Neural progenitor cell (in vitro differentiated cells): ENCODE measurements around the gene MAB21L4. TPM values are rescaled to one million over a fixed set of nuclear protein-coding genes. Genes with fewer than 3 reads are reported as not detected.
A peak's percentile ranks its signal among the peaks of the same experiment; 100 is the strongest.

Source experiments
- DNase-seq: peaks from one replicate; pipeline ENCODE4 v3.0.0-alpha.2; 2016; ENCODE audit warnings: low spot score
- H2AFZ ChIP-seq: fragments of 200-600 bp; sonication (generic); replicated peaks from 2 replicates; pipeline ENCODE4 v1.6.1; 2016; ENCODE audit warnings: antibody characterized with exemption
- H3F3A ChIP-seq: fragments of 200-600 bp; sonication (generic); 2 replicates; pipeline ENCODE4 v1.6.1; 2016; ENCODE audit warnings: antibody characterized with exemption, low read depth
- H3K27ac ChIP-seq: fragments of 200-600 bp; sonication (generic); 2 replicates; pipeline ENCODE4 v1.5.1; 2016; ENCODE audit warnings: mild to moderate bottlenecking
- H3K27me3 ChIP-seq: fragments of 200-600 bp; sonication (generic); 2 replicates; pipeline ENCODE4 v1.6.1; 2016; ENCODE audit warnings: mild to moderate bottlenecking, moderate library complexity
- H3K36me3 ChIP-seq: fragments of 200-600 bp; sonication (generic); 2 replicates; pipeline ENCODE4 v1.5.1; 2016
- H3K4me1 ChIP-seq: fragments of 200-600 bp; sonication (generic); 2 replicates; pipeline ENCODE4 v1.6.1; 2016; ENCODE audit warnings: mixed run types
- H3K4me2 ChIP-seq: fragments of 200-600 bp; sonication (generic); 2 replicates; pipeline ENCODE4 v1.6.1; 2016
- H3K4me3 ChIP-seq: fragments of 200-600 bp; sonication (generic); 2 replicates; pipeline ENCODE4 v1.5.1; 2016
- H3K79me2 ChIP-seq: fragments of 200-600 bp; sonication (generic); 2 replicates; pipeline ENCODE4 v1.6.1; 2016; ENCODE audit warnings: low read depth
- H3K9ac ChIP-seq: fragments of 200-600 bp; sonication (generic); 2 replicates; pipeline ENCODE4 v1.6.1; 2016
- H3K9me3 ChIP-seq: fragments of 200-600 bp; sonication (generic); 2 replicates; pipeline ENCODE4 v1.5.1; 2016; ENCODE audit warnings: low read depth
- H4K20me1 ChIP-seq: fragments of 200-600 bp; sonication (generic); 2 replicates; pipeline ENCODE4 v1.6.1; 2016; ENCODE audit warnings: low read depth
- H3K27ac Mint-ChIP-seq: 3 replicates; pipeline ENCODE4 v1.8.0; 2021; ENCODE audit warnings: mixed read lengths
- H3K27me3 Mint-ChIP-seq: 2 replicates; pipeline ENCODE4 v1.8.0; 2022; ENCODE audit warnings: low read depth, mild to moderate bottlenecking, inconsistent platforms, moderate library complexity, mixed read lengths; ENCODE audit not compliant: insufficient read depth
- H3K36me3 Mint-ChIP-seq: 3 replicates; pipeline ENCODE4 v1.8.0; 2021; ENCODE audit warnings: mixed read lengths
- H3K4me1 Mint-ChIP-seq: 3 replicates; pipeline ENCODE4 v1.8.0; 2021; ENCODE audit warnings: mixed read lengths
- H3K4me3 Mint-ChIP-seq: 3 replicates; pipeline ENCODE4 v1.8.0; 2021; ENCODE audit warnings: mild to moderate bottlenecking, moderate library complexity, mixed read lengths
- H3K9me3 Mint-ChIP-seq: 3 replicates; pipeline ENCODE4 v1.8.0; 2020; ENCODE audit warnings: mixed read lengths
- EZH2 ChIP-seq: fragments of 200-600 bp; sonication (generic); IDR thresholded peaks from 2 replicates; pipeline ENCODE4 v1.6.1; 2017; ENCODE audit warnings: antibody characterized with exemption, mild to moderate bottlenecking, moderate library complexity
- EZH2phosphoT487 ChIP-seq: fragments of 200-600 bp; sonication (generic); IDR thresholded peaks from 2 replicates; pipeline ENCODE4 v1.6.1; 2017; ENCODE audit warnings: antibody characterized with exemption
- total RNA-seq: library from RNA; depleted of rRNA; stranded (reverse); fragments of >200 nt; gene quantifications from 2 replicates; pipeline ENCODE4 v1.2.3, GENCODE V29; 2015; ENCODE audit warnings: low replicate concordance
- TF ChIP-seq, protein P1 (sequence below): fragments of 200-600 bp; sonication (generic); IDR thresholded peaks from 2 replicates; pipeline ENCODE4 v1.5.1; 2017; ENCODE audit warnings: antibody characterized with exemption, mild to moderate bottlenecking

Gene MAB21L4
- total RNA-seq, 1 donor from 2014 or later = not detected

DNA sequence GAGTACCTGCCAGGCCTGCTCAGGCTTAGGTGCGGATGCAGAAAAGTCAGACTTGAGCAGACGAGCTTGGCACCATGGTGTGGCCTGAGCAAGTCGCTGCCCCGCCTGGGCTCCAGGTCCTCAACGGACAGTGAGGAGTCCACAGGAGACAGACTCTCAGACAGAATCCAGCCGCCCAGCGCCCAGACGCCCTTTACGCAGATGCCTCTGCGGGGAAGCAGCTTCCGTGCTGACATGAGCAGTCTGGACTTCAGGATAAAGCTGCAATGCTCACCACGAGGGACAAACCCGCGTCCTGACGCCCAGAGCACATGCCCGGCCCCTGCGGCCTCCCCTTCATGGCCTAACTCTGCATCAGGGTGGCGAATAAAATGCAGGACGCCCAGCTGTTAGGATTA lies 3.5 kb upstream of the MAB21L4 start:
- Mint-ChIP-seq H3K4me3 (no peak overlapping the region), H3K9me3 (peaks cover 9% of the 10 kb centered on the region), H3K4me1 (no peaks in the 10 kb centered on the region), H3K36me3 (no peaks in the 10 kb centered on the region), H3K27ac (no peak overlapping the region), H3K27me3 (peaks cover 2% of the 10 kb centered on the region)
- H3K27me3 ChIP-seq = no peaks in the 10 kb centered on the region
- H3K4me1 ChIP-seq = no peaks in the 10 kb centered on the region
- no peak overlapping the region for H3K4me2 ChIP-seq
- H2AFZ ChIP-seq = no peak overlapping the region
- DNase-seq = no peak
- H3F3A ChIP-seq = no peaks in the 10 kb centered on the region
- no peak overlapping the region for H3K27ac ChIP-seq
- H3K9me3 ChIP-seq = no peaks in the 10 kb centered on the region
- H4K20me1 ChIP-seq = no peaks in the 10 kb centered on the region
- no peak overlapping the region for H3K9ac ChIP-seq
- no peaks in the 10 kb centered on the region for H3K79me2 ChIP-seq
- TF ChIP-seq, protein P1, sequence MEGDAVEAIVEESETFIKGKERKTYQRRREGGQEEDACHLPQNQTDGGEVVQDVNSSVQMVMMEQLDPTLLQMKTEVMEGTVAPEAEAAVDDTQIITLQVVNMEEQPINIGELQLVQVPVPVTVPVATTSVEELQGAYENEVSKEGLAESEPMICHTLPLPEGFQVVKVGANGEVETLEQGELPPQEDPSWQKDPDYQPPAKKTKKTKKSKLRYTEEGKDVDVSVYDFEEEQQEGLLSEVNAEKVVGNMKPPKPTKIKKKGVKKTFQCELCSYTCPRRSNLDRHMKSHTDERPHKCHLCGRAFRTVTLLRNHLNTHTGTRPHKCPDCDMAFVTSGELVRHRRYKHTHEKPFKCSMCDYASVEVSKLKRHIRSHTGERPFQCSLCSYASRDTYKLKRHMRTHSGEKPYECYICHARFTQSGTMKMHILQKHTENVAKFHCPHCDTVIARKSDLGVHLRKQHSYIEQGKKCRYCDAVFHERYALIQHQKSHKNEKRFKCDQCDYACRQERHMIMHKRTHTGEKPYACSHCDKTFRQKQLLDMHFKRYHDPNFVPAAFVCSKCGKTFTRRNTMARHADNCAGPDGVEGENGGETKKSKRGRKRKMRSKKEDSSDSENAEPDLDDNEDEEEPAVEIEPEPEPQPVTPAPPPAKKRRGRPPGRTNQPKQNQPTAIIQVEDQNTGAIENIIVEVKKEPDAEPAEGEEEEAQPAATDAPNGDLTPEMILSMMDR = no peak
- no peak for TF ChIP-seq EZH2phosphoT487
- TF ChIP-seq EZH2 = no peak
- no peak overlapping the region for H3K4me3 ChIP-seq
- no peaks in the 10 kb centered on the region for H3K36me3 ChIP-seq

DNA sequence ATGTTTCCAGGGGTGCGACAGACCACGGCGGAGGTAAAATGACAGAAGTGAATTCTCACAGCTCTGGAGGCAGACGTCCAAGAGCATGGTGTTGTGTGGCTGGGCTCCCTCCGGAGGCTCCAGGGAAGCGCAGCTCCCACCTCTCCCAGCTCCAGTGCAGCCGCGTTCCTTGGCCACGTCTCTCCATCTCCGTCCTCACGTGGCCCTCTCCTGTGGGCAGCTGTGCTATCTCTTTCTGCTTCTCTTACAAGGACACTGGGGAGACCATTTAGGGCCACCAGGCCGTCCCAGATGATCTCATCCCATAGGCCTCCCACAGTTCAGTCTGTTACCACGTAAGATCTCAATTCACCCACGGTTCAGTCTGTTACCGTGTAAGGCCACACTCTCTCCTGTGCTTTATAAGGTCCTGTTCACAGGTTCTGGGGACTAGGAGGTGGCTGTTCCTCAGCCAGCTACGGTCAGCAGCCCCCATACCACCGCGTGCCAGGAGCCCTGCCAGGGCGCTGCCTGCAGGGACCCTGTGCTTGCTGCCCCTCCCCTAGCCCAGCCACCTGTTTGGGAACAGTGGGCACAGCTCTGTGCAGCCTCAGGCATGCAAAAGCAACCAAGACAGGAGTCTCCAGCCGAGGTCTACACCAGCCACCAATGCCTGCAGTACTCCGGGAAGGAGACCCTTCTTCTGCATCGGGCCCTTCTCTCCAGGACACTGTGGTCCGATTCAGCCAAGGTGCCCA lies 2.9 kb upstream of the MAB21L4 start:
- no peak overlapping the region for H3K9ac ChIP-seq

DNA sequence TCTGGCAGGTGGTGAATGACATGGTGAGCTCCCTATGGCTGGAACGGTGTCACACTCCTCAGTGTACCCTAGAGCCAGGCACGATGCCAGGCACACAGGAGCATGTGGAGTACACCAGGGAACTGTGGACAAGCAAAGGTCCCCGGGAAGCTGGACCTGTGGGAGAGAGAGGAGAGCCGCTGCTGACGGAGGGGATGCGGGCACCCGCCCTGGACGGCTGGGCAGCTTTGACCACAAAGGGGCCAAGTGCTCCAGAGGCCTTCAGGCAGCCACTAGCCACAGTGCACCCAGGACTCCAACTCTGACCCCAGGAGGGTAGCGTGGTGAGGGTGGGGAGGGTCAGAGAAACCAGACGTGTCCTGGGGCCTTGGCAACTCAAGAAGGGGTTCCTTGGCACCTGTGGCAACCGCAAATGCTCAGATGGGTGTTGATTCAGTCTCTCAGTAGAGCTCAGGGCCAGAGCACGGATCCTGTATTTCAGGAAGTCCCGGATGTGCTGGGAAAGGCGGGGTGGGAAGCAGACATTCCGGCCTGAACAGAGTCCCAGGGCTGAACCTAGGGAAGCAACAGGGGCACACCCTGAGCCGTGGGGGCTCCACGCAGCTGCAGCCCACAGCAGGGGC lies 2.3 kb upstream of the MAB21L4 start:
- Histone ChIP-seq H3K4me1 (no peaks in the 10 kb centered on the region), H3K27me3 (no peaks in the 10 kb centered on the region), H3K79me2 (no peaks in the 10 kb centered on the region), H3K4me3 (no peak overlapping the region), H4K20me1 (no peaks in the 10 kb centered on the region), H2AFZ (no peak overlapping the region), H3K36me3 (no peaks in the 10 kb centered on the region), H3K9me3 (no peaks in the 10 kb centered on the region), H3K27ac (no peak overlapping the region), H3K4me2 (no peak overlapping the region), H3K9ac (no peak overlapping the region), H3F3A (no peaks in the 10 kb centered on the region)
- peaks cover 2% of the 10 kb centered on the region for H3K27me3 Mint-ChIP-seq
- H3K4me1 Mint-ChIP-seq = peaks cover 4% of the 10 kb centered on the region
- H3K27ac Mint-ChIP-seq = no peak overlapping the region
- TF ChIP-seq EZH2 (no peak), EZH2phosphoT487 (no peak)
- no peaks in the 10 kb centered on the region for H3K36me3 Mint-ChIP-seq
- no peak overlapping the region for H3K4me3 Mint-ChIP-seq
- no peak for DNase-seq
- peaks cover 9% of the 10 kb centered on the region for H3K9me3 Mint-ChIP-seq

More for the DNA sequence above, 2.9 kb upstream of the MAB21L4 start:
- Histone ChIP-seq H3K36me3 (no peaks in the 10 kb centered on the region), H3F3A (no peaks in the 10 kb centered on the region), H3K27me3 (no peaks in the 10 kb centered on the region), H2AFZ (no peak overlapping the region), H3K4me3 (no peak overlapping the region), H3K4me2 (no peak overlapping the region), H4K20me1 (no peaks in the 10 kb centered on the region), H3K4me1 (no peaks in the 10 kb centered on the region), H3K27ac (no peak overlapping the region), H3K79me2 (no peaks in the 10 kb centered on the region), H3K9me3 (no peaks in the 10 kb centered on the region)
- Mint-ChIP-seq H3K27ac (peak overlapping the region; percentile 69), H3K9me3 (peaks cover 9% of the 10 kb centered on the region), H3K27me3 (peaks cover 2% of the 10 kb centered on the region), H3K4me1 (no peaks in the 10 kb centered on the region), H3K36me3 (no peaks in the 10 kb centered on the region), H3K4me3 (no peak overlapping the region)
- no peak for DNase-seq
- TF ChIP-seq EZH2 (no peak), EZH2phosphoT487 (no peak)
- TF ChIP-seq, protein P1 = no peak
